AG09309 (cell line): ENCODE measurements around the gene ADAM15.

ENCODE experiments used
- DNase-seq: peaks from one replicate; pipeline ENCODE4 v3.0.0-alpha.2; 2010; ENCODE audit warnings: low read depth
- H3K4me3 ChIP-seq: 2 replicates; pipeline ENCODE4 v1.5.1; 2011; ENCODE audit warnings: mild to moderate bottlenecking, low read depth, low read length, moderate library complexity; ENCODE audit not compliant: control insufficient read depth
- TF ChIP-seq, protein P1 (sequence below): IDR thresholded peaks from 2 replicates; pipeline ENCODE4 v1.5.1; 2011; ENCODE audit warnings: mild to moderate bottlenecking, low read depth, low read length, inconsistent platforms; ENCODE audit not compliant: insufficient read depth, control insufficient read depth; ENCODE audit errors: missing control alignments

ADAM15 gene

DNA sequence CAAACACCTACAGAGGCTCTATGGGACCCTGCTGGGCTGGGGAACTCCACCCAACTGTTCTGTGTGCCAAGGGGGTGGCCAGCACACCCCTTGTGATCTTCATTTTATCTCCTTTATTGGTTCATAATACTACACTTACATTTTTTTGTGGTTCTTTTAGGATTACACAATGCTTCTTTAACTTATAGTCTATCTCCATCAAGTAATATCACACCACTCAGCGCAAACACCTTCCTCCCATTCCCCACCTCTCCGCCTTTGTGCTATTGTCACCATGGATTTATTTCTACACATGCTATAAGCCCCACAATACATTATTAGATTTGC, 43.5 kb downstream of the ADAM15 start:
- no peak overlapping the region for H3K4me3 ChIP-seq
- DNase-seq, result no peak
- TF ChIP-seq, protein P1, sequence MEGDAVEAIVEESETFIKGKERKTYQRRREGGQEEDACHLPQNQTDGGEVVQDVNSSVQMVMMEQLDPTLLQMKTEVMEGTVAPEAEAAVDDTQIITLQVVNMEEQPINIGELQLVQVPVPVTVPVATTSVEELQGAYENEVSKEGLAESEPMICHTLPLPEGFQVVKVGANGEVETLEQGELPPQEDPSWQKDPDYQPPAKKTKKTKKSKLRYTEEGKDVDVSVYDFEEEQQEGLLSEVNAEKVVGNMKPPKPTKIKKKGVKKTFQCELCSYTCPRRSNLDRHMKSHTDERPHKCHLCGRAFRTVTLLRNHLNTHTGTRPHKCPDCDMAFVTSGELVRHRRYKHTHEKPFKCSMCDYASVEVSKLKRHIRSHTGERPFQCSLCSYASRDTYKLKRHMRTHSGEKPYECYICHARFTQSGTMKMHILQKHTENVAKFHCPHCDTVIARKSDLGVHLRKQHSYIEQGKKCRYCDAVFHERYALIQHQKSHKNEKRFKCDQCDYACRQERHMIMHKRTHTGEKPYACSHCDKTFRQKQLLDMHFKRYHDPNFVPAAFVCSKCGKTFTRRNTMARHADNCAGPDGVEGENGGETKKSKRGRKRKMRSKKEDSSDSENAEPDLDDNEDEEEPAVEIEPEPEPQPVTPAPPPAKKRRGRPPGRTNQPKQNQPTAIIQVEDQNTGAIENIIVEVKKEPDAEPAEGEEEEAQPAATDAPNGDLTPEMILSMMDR, result no peak

DNA sequence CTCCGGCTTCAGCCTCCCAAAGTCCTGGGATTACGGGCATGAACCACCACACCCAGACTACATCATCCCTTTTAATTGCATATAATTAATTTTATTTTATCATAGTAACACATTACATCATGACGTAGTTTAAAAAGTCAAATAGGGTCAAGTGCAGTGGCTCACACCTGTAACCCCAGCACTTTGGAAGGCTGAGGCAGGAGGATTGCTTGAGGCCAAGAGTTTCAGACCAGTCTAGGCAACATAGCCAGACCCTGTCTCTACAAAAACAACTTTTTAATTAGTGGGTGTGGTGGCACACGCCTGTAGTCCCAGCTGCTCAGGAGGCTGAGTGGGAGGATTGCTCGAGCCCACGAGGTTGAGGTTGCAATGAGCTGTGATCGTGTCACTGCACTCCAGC, 48.2 kb downstream of the ADAM15 start:
- TF ChIP-seq, protein P1, result no peak
- no peak overlapping the region for H3K4me3 ChIP-seq
- DNase-seq, result no peak

DNA sequence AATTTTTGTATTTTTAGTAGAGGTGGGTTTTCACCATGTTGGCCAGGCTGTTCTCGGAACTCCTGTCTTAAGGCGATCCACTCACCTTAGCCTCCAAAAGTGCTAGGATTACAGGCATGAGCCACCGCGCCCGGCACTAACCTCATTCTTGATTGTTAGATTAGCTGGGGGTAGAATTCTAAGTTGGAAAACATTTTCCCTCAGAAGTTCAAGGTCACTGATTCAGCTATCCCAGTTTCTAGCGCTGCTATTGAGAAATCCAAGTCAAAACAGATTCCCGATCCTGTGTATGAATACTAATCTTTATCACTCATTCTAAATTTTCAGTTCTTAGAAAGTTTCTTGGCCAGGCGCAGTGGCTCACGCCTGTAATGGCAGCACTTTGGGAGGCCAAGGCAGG, 52.2 kb downstream of the ADAM15 start:
- DNase-seq, result no peak
- TF ChIP-seq, protein P1, result no peak
- H3K4me3 ChIP-seq, result no peak overlapping the region

DNA sequence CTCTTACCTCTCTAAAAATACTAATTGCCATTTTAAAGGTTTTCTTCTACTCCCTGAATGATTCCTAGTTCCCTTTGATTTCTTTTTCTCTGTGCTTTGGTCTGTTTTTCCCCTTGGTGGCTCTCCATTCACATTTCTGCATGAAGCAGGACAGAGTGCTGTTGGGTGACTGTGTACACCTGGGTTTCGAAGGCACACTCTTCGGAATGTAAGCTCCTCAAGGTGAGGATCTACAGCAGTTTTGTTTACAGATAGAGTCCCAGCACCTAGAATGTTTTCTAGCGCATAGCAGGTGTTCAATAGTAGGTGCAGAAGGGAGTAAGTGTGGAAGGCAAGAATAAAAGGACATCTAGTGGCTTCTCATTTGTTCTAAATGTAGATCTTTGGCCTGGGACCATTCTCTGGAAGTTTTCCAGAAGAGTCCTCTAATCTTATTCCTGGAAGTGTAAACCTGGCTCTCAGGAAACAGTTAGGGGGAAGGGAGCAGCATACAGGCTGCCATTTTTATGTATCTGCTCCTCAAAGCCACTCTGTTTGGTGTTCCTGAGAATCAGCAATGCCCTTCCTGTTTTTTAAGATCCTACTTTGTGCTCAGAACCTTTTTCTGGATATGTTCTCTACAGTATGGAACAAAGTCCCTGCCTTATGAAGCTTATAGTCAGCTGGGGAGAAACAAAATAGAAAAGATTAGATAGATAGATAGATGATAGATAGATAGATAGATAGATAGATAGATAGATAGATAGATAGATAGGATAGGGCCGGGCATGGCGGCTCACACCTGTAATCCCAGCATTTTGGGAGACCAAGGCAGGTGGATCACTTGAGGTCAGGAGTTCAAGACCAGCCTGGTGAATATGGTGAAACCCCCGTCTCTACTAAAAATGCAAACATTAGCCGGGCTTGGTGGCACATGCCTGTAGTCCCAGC, 53.8 kb downstream of the ADAM15 start:
- no peak overlapping the region for H3K4me3 ChIP-seq
- DNase-seq, result no peak
- TF ChIP-seq, protein P1, result no peak

DNA sequence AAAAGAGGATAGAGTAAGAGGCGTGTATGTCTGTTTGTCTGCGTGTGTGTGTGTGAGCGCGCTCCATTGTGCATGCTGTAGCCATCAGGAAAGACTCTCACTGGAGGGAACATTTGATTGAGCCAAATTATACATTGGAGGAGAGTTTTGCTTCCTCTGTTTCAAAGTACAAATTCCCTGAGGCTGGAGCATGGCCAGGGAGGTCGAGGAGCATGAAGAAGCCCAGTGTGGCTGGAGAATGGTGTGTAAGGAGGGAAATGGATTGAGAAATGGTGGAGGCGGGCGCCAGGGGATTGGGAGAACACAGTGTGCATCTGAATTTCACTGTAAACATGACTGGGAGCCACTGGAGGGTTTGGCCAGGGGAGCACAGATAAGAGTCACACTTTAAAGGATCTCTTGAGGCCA, 54.5 kb downstream of the ADAM15 start:
- TF ChIP-seq, protein P1, result no peak

DNA sequence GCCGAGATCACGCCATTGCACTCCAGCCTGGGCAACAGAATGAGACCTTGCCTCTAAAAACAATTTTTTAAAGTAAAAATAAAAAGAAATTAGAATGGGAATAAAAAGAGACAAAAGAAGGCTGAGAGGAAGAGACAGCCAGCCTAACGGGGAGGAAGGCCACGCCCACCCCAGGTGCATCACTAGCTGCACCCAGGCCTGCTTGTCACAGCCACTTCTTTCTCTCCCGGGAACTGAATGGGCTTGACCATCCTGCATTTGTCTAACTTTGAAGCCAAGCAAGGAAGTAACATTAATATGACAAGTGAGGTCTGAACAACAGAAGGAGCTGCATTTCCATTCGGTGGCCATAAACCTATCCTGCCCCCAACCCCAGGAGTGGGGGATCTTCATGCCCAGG, 55.7 kb downstream of the ADAM15 start:
- no peak for DNase-seq
- no peak overlapping the region for H3K4me3 ChIP-seq
- TF ChIP-seq, protein P1, result no peak

More for the DNA sequence above, 54.5 kb downstream of the ADAM15 start:
- H3K4me3 ChIP-seq, result no peak overlapping the region
- no peak for DNase-seq
